Nephron (organoid): ENCODE results near the gene PPP1R3D.

ENCODE experiments used
- H3K27ac Mint-ChIP-seq, 3 experiments: 2 replicates each; pipeline ENCODE4 v1.8.0; 2020; ENCODE audit warnings: mixed read lengths in 3 of 3, mild to moderate bottlenecking in 2 of 3, moderate library complexity in 1 of 3
- H3K27me3 Mint-ChIP-seq: 2 replicates; pipeline ENCODE4 v1.8.0; 2021; ENCODE audit warnings: low read depth, mild to moderate bottlenecking, moderate library complexity, mixed read lengths
- H3K36me3 Mint-ChIP-seq: 2 replicates; pipeline ENCODE4 v1.8.0; 2020; ENCODE audit warnings: low read depth, mixed read lengths
- H3K4me1 Mint-ChIP-seq: 2 replicates; pipeline ENCODE4 v1.8.0; 2020; ENCODE audit warnings: mixed read lengths
- H3K4me3 Mint-ChIP-seq, 3 experiments: 2 replicates each; pipeline ENCODE4 v1.8.0; 2020; ENCODE audit warnings: mild to moderate bottlenecking in 3 of 3, mixed read lengths in 3 of 3, moderate library complexity in 2 of 3
- H3K9me3 Mint-ChIP-seq: 2 replicates; pipeline ENCODE4 v1.8.0; 2020; ENCODE audit warnings: mixed read lengths
- TF ChIP-seq, protein P1 (sequence below), 3 experiments: fragments of 200-600 bp; sonication (generic); IDR thresholded peaks; one replicate each; pipeline ENCODE4 v1.5.0; 2021; ENCODE audit warnings: antibody characterized with exemption in 3 of 3; ENCODE audit not compliant: unreplicated experiment in 3 of 3

The PPP1R3D gene

DNA sequence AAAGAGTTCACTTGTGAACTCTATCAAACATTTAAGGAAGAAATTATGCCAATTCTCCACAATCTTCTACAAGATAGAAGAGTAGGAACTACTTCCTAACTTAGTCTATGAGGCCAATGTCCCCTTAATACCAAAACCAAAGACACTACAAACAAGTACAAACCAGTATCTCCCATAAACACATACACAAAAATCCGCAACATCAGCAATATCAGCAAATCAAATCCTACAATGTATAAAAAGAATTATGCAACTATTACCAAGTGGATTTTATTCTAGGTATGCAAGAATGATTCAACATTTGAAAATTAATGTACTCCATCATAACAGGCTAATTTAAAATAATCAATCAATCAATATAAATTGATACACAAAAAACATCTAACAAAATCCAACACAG is 52.1 kb downstream of the PPP1R3D start:
- no peaks in the 10 kb centered on the region for H3K4me1 Mint-ChIP-seq
- no peaks in the 10 kb centered on the region for H3K36me3 Mint-ChIP-seq
- TF ChIP-seq, protein P1, sequence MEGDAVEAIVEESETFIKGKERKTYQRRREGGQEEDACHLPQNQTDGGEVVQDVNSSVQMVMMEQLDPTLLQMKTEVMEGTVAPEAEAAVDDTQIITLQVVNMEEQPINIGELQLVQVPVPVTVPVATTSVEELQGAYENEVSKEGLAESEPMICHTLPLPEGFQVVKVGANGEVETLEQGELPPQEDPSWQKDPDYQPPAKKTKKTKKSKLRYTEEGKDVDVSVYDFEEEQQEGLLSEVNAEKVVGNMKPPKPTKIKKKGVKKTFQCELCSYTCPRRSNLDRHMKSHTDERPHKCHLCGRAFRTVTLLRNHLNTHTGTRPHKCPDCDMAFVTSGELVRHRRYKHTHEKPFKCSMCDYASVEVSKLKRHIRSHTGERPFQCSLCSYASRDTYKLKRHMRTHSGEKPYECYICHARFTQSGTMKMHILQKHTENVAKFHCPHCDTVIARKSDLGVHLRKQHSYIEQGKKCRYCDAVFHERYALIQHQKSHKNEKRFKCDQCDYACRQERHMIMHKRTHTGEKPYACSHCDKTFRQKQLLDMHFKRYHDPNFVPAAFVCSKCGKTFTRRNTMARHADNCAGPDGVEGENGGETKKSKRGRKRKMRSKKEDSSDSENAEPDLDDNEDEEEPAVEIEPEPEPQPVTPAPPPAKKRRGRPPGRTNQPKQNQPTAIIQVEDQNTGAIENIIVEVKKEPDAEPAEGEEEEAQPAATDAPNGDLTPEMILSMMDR (IDR thresholded peaks at IDR 0.05; ENCODE audit: unreplicated experiment in 3 of 3) = no peak
- no peaks in the 10 kb centered on the region for H3K9me3 Mint-ChIP-seq
- peaks cover 14% of the 10 kb centered on the region for H3K27me3 Mint-ChIP-seq
- H3K27ac Mint-ChIP-seq = no peak overlapping the region
- no peak overlapping the region for H3K4me3 Mint-ChIP-seq
